GM23248 (cell line): ENCODE data around the gene SARDH.

Source experiments
- EZH2 ChIP-seq: fragments of 200-600 bp; sonication (generic); IDR thresholded peaks from 2 replicates; pipeline ENCODE4 v1.6.1; 2018; ENCODE audit warnings: antibody characterized with exemption, mild to moderate bottlenecking; ENCODE audit not compliant: insufficient read depth, poor library complexity, severe bottlenecking
- EZH2phosphoT487 ChIP-seq: fragments of 200-600 bp; sonication (generic); IDR thresholded peaks from 2 replicates; pipeline ENCODE4 v1.6.1; 2018; ENCODE audit warnings: antibody characterized with exemption, moderate library complexity, mild to moderate bottlenecking, low read depth; ENCODE audit not compliant: insufficient read depth

- TF ChIP-seq EZH2phosphoT487 (no peak), EZH2 (peak; percentile 49)
These were observed 36.7 kb downstream of the SARDH start for GRCh38 chr9:133701321-133701980.
